Activated naive CD8-positive, alpha-beta T cell treated with anti-CD3 and anti-CD28 coated beads, Interleukin-2, amount 10 ng/mL, durations not matched to agents 7 days and 5 days (primary cell): ENCODE data around the gene CFL2. TPM values are rescaled to one million over a fixed set of nuclear protein-coding genes. Genes with fewer than 3 reads are reported as not detected.
"Not testable (repeated sequence)": the region's sequence is repeated elsewhere in the genome, so short reads cannot be mapped to it uniquely, and the experiment has no call there.

Experiments
- ATAC-seq: fragments of 150-1000 bp; cut with Tn5 transposase; one replicate; pipeline ENCODE4 v1.10.0; 2021; ENCODE audit warnings: low read depth, moderate library complexity
- POLR2A ChIA-PET: fragments of 350-600 bp; sonication (Branson Sonifier 250); formaldehyde crosslinking; loops from one replicate; lab custom pipeline; 2021; ENCODE audit warnings: antibody characterized with exemption; lab: Charles Lee
- DNase-seq: peaks from one replicate; pipeline ENCODE4 v3.0.0; 2021
- H3K27ac Mint-ChIP-seq: one replicate; pipeline ENCODE4 v1.8.0; 2022; ENCODE audit warnings: mild to moderate bottlenecking, mixed read lengths
- H3K27me3 Mint-ChIP-seq: one replicate; pipeline ENCODE4 v1.8.0; 2022; ENCODE audit warnings: mild to moderate bottlenecking, moderate library complexity, mixed read lengths
- H3K36me3 Mint-ChIP-seq: one replicate; pipeline ENCODE4 v1.8.0; 2021; ENCODE audit warnings: mild to moderate bottlenecking, mixed read lengths
- H3K4me1 Mint-ChIP-seq: one replicate; pipeline ENCODE4 v1.8.0; 2021; ENCODE audit warnings: mixed read lengths
- H3K4me3 Mint-ChIP-seq: one replicate; pipeline ENCODE4 v1.8.0; 2022; ENCODE audit warnings: mild to moderate bottlenecking, moderate library complexity, mixed read lengths
- H3K9me3 Mint-ChIP-seq: one replicate; pipeline ENCODE4 v1.8.0; 2021; ENCODE audit warnings: mixed read lengths
- total RNA-seq, 2 experiments: library from RNA; stranded (reverse); gene quantifications; one replicate each; pipeline ENCODE4 v1.2.3, GENCODE V29; 2021

CFL2 gene
- total RNA-seq = 10 to 100 TPM in 1 of 2 experiments, 1 to 10 TPM in 1; 9.8 to 12.5 TPM

DNA sequence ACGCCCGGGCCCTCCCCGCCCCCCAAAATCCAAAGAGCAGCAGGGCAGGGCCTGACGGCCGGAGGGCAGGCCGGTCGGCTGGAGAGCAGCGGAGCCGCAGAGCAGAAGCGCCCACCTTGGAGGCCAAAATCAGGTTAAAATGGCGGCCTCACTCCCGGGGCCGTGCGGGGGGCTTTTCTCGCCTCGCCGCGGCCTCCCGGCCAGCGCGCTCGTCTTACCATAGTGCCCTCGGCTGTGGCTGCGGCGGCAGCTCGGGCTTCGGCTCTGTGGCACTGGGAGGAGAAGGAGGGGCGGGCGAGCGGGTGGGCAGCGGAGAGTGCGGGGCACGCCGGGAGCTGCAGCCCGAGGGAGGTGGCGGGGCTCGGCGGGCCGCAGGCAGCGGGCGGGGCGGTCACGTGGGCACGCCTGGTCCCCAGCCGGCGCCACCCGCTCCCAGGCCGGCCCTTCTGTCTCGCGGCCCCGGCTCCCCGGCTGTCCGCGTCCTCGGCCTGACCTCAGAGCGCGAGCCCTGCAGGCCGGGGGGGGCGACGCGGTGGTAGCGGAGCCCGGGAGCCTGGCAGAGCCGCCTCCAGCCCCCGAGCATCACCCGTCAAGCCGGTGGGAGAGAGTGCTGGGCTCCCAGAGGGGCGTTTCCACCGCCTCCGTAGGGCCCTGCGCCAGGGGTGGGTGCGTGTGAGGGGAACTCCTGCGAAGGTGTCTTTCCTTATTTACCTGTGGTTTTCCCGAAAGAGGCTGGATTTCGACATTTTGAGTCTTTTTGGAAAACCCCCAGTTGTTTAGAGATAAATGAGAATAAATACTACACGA is at the start of gene CFL2:
Gene CFL2, minus strand, starts transcription at position 274 of the 807 bp plus-strand sequence. Its CDS starts 53 bp downstream, at position 221.
- Mint-ChIP-seq H3K4me3 (peak within 1 kb of the TSS; percentile 94), H3K27me3 (peaks cover 10% of the 10 kb centered on the region), H3K36me3 (peaks cover 7% of the 10 kb centered on the region), H3K9me3 (no peaks in the 10 kb centered on the region), H3K27ac (peak within 1 kb of the TSS; percentile 86), H3K4me1 (peaks cover 14% of the 10 kb centered on the region)
- DNase-seq = peak; percentile 80
- peak; percentile 92 for ATAC-seq
- POLR2A ChIA-PET = interaction anchor here (0.6 to 1.2 kb wide), 2 partner anchors 84 to 161 kb away, joined by 3 to 4 read pairs; partner anchors contain the start of genes BAZ1A and SNX6

DNA sequence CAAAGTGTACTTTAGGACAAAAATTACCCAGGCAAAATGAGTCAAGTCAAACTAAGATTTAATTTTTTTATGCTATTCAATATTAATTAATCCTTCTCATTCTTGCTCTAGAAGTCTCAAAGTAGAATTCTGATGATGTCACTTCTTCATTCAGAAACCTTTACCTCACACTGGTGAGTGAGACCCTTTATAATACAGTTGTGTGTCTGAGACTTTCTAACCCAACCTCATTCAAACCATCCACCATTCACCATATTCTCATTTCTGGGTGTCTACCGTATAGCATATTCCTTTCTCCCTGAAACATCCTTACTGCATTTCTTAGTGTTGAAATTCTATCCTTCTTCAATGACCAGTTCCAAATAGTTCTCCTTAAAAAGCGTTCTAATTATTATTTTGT is 40.8 kb upstream of the CFL2 start:
- no peak overlapping the region for H3K27ac Mint-ChIP-seq
- H3K4me3 Mint-ChIP-seq = no peak overlapping the region
- POLR2A ChIA-PET = no interaction called here
- H3K27me3 Mint-ChIP-seq = no peaks in the 10 kb centered on the region
- ATAC-seq = no peak
- H3K4me1 Mint-ChIP-seq = no peaks in the 10 kb centered on the region
- H3K36me3 Mint-ChIP-seq = peaks cover 23% of the 10 kb centered on the region
- DNase-seq = no peak
- H3K9me3 Mint-ChIP-seq = no peaks in the 10 kb centered on the region

DNA sequence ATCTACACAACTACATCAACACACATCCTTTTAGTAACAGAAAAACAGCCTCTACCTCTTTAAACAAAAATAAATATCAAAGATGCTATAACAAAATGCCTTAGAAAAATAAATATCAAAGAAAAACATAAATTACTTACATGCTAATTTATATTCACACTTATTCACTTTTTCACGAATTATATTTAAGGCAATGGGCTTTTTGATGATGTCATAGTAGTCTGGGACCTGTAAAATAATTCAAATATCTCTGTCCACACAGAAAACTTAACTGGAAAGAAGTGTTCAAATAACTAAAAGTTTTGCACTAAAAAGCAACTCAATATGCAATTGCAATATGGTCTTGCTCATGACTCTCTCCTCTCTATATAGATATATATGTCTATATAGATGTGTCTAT is 40.3 kb upstream of the CFL2 start:
- H3K27ac Mint-ChIP-seq = no peak overlapping the region
- no peak overlapping the region for H3K4me3 Mint-ChIP-seq
- ATAC-seq (no peak), DNase-seq (no peak)
- no peaks in the 10 kb centered on the region for H3K27me3 Mint-ChIP-seq
- no peaks in the 10 kb centered on the region for H3K9me3 Mint-ChIP-seq
- H3K36me3 Mint-ChIP-seq = peaks cover 24% of the 10 kb centered on the region
- POLR2A ChIA-PET = no interaction called here
- no peaks in the 10 kb centered on the region for H3K4me1 Mint-ChIP-seq

DNA sequence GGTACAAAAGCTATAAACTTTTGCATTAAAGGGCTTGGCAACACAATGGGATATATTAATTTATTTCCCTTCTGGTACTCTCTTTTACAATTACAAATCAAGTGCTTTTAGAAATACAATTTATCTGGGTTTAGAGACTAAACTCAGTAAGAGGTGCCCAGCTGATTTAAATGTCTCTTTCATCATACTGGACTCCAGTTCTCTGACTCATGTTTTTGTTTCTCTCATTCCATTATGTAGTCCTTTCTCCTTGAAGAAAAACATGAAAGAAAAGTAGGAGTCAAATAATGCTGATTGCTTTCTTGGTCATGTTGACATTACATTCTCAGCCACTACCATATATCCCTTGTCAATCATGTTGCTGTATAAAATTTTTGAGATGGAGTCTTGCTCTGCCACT is 36.3 kb upstream of the CFL2 start:
- H3K27me3 Mint-ChIP-seq = peaks cover 3% of the 10 kb centered on the region
- peaks cover 15% of the 10 kb centered on the region for H3K36me3 Mint-ChIP-seq
- DNase-seq (no peak), ATAC-seq (no peak)
- POLR2A ChIA-PET = no interaction called here
- H3K4me1 Mint-ChIP-seq = no peaks in the 10 kb centered on the region
- no peak overlapping the region for H3K27ac Mint-ChIP-seq
- no peak overlapping the region for H3K4me3 Mint-ChIP-seq
- H3K9me3 Mint-ChIP-seq = no peaks in the 10 kb centered on the region

DNA sequence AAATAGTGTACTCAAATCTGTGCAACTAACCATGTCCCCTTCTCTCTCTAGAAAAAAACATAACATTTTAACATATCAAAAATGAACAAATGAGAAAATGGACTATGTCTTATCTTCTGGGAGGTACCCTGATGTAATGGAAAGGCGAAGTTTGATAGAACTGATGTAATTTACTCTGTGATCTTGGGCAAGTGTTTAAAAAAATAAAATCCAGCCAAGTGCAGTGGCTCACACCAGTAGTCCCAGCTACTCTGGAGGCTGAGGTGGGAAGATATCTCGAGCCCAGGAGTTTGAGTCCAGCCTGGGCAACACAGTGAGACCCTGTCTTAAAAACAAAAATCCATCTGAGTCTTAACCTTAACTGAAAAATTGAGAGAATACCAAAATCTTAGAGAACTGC is 35.8 kb upstream of the CFL2 start:
- POLR2A ChIA-PET = no interaction called here
- ATAC-seq = no peak
- Mint-ChIP-seq H3K27ac (no peak overlapping the region), H3K4me3 (no peak overlapping the region), H3K9me3 (no peaks in the 10 kb centered on the region), H3K36me3 (peaks cover 13% of the 10 kb centered on the region), H3K4me1 (no peaks in the 10 kb centered on the region), H3K27me3 (peaks cover 3% of the 10 kb centered on the region)
- DNase-seq = no peak

DNA sequence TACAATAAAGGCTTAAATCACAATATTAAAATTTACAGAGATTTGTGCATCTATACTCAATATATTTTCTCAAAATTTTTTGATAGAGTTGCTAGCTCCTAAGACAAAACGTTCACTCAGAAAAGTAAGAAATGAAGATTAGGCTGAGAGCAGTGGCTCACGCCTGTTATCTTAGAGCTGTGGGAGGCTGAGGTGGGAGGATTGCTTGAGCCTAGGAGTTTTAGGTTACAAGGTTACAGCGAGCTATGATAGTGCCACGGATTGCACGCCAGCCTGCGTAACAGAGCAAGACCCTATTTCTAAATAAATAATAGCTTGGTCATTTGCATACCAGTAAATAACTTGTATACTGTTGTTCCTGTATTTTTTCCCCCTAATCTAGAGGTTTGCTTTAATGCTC is 35.0 kb upstream of the CFL2 start:
- H3K27me3 Mint-ChIP-seq = peaks cover 3% of the 10 kb centered on the region
- H3K4me3 Mint-ChIP-seq = no peak overlapping the region
- H3K27ac Mint-ChIP-seq = no peak overlapping the region
- peaks cover 13% of the 10 kb centered on the region for H3K36me3 Mint-ChIP-seq
- no peaks in the 10 kb centered on the region for H3K9me3 Mint-ChIP-seq
- no peak for DNase-seq
- POLR2A ChIA-PET = no interaction called here
- no peaks in the 10 kb centered on the region for H3K4me1 Mint-ChIP-seq
- ATAC-seq = no peak

DNA sequence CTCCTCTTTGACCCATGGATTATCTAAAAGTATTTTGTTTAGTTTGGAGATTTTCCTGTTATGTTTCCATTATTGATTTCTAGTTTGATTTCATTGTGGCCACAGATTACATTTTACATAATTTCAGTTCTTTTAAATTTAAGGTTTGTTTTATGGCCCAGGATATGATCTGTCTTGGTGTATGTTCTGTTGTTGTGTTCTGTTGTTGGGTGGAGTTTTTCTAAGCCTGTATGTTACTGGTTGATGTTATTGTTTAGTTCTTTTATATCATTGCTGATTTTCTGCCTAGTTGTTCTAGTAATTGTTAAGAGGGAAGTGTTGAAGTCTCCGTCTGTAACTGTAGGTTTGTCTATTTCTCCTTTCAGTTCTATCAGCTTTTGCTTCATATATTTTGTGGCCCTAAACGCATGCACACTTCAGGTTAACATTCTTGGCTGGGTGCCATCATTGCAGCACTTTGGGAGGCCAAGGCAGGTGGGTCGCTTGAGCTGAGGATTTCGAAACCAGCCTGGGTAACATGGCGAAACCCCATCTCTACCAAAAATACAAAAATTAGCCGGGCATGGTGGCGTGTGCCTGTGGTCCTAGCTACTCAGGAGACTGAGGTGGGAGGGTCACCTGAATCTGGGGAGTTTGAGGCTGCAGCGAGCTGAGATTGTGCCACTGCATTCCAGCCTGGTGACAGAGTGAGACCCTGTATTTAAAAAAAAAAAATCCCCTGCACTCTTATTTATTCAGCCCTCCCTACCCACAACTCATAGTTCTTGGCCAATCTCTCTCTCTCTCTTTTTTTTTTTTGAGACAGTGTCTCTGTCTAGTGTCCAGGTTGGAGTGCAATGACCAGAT is 28.1 kb upstream of the CFL2 start:
- no peak for DNase-seq
- peak overlapping the region; percentile 55 for H3K27ac Mint-ChIP-seq
- H3K4me1 Mint-ChIP-seq = peaks cover 13% of the 10 kb centered on the region
- ATAC-seq = no peak
- no peaks in the 10 kb centered on the region for H3K36me3 Mint-ChIP-seq
- H3K4me3 Mint-ChIP-seq = no peak overlapping the region
- H3K9me3 Mint-ChIP-seq = peaks cover 2% of the 10 kb centered on the region
- POLR2A ChIA-PET = no interaction called here
- peaks cover 16% of the 10 kb centered on the region for H3K27me3 Mint-ChIP-seq

DNA sequence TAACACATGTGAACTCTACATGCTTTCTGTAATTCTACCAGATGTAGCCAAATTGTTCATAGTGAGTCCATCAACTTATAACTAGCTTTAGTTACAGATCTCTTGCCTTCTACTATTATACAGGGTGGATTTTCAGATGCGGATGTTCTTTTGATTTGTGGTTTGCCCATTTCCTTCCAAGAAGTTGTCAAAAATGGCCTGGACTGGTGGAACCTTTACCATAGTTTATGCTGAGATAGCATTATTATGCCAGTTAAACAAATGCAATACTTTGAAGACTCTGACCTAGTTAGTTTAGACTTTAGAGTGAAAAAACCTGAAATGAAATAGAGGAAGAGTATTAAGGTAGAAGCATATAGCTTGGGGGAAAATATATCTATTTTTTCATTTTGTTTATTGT is 27.4 kb upstream of the CFL2 start:
- peak overlapping the region; percentile 1 for H3K27ac Mint-ChIP-seq
- peaks cover 13% of the 10 kb centered on the region for H3K4me1 Mint-ChIP-seq
- POLR2A ChIA-PET = no interaction called here

DNA sequence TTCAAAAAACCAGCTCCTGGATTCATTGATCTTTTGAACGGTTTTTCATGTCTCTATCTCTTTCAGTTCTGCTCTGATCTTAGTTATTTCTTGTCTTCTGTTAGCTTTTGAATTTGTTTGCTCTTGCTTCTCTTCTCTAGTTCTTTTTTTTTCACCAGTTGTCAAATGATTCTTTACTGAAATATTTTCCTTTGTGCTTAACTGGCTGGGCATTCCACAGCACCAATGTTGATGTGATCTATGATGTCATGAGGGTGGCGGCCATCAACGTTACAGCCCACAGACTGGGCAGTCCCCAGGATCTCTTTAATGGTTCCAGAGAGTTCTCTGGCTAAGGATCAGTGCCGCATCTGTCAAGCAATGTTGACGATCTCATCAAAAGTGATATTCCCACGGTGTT is 25.7 kb upstream of the CFL2 start:
- Mint-ChIP-seq H3K27me3 (peaks cover 13% of the 10 kb centered on the region), H3K4me1 (peaks cover 13% of the 10 kb centered on the region)
- ATAC-seq, DNase-seq, H3K9me3 Mint-ChIP-seq, H3K27ac Mint-ChIP-seq, POLR2A ChIA-PET, H3K4me3 Mint-ChIP-seq, H3K36me3 Mint-ChIP-seq: not testable (repeated sequence)

More for the DNA sequence above, 27.4 kb upstream of the CFL2 start:
- Mint-ChIP-seq H3K9me3 (peaks cover 2% of the 10 kb centered on the region), H3K36me3 (no peaks in the 10 kb centered on the region), H3K27me3 (peaks cover 16% of the 10 kb centered on the region), H3K4me3 (peak overlapping the region; percentile 20)
- no peak for DNase-seq
- peak; percentile 80 for ATAC-seq

DNA sequence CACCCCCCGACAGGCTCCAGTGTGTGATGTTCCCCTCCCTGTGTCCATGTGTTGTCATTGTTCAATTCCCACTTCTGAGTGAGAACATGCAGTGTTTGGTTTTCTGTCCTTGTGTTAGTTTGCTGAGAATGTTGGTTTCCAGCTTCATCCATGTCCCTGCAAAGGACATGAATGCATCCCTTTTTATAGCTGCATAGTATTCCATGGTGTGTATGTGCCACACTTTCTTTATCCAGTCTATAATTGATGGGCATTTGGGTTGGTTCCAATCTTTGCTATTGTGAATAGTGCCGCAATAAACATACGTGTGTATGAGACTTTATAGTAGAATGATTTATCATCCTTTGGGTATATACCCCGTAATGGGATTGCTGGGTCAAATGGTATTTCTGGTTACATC is 22.7 kb upstream of the CFL2 start:
- H3K9me3 Mint-ChIP-seq, POLR2A ChIA-PET, H3K36me3 Mint-ChIP-seq, H3K4me3 Mint-ChIP-seq, H3K4me1 Mint-ChIP-seq, DNase-seq, ATAC-seq: not testable (repeated sequence)
- Mint-ChIP-seq H3K27ac (peak overlapping the region; percentile 30), H3K27me3 (peaks cover 15% of the 10 kb centered on the region)

DNA sequence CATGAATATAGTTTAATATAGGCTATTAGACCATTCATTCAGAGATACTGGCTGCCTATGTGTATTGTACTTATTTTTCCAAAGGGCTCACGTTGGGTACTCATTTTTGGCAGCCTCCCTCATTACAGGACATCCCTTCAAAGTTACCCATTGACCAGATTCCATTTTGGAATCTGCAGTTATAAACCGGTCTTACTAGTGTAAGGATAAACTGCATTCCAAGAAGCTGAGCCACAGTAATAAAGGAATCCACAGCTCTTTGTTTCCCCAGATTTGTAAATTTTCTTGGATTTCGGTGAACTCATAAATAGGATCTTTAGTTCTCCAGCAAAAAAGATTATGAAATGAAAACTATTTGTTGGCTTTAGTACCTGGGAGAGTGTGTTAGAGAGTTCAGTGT is 18.9 kb upstream of the CFL2 start:
- H3K4me1 Mint-ChIP-seq = no peaks in the 10 kb centered on the region
- H3K27ac Mint-ChIP-seq = no peak overlapping the region

DNA sequence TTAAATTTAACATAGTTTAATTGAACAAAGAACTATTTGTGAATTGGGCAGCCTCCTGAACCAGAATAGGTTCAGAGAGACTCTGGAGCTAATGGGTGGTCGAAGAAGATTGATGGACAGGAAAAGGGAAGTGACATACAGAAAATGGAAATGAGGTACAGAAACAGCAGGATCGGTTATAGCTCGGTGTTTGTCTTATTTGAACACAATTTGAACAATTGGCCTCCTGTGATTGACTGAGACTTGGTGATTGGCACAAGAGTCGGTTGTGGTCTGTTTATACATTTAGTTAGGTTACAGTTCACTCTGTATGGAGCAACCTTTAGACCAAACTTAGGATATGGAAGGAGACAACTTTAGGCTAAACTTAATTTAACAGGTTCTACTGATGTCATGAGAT is 18.4 kb upstream of the CFL2 start:
- no peak overlapping the region for H3K27ac Mint-ChIP-seq
- POLR2A ChIA-PET = no interaction called here
- H3K4me1 Mint-ChIP-seq = no peaks in the 10 kb centered on the region
- H3K27me3 Mint-ChIP-seq = peaks cover 7% of the 10 kb centered on the region
- no peaks in the 10 kb centered on the region for H3K9me3 Mint-ChIP-seq
- no peak for DNase-seq
- no peaks in the 10 kb centered on the region for H3K36me3 Mint-ChIP-seq
- ATAC-seq = no peak
- no peak overlapping the region for H3K4me3 Mint-ChIP-seq

More for the DNA sequence above, 18.9 kb upstream of the CFL2 start:
- POLR2A ChIA-PET = no interaction called here
- no peak for ATAC-seq
- H3K27me3 Mint-ChIP-seq = peaks cover 11% of the 10 kb centered on the region
- H3K9me3 Mint-ChIP-seq = no peaks in the 10 kb centered on the region
- no peak for DNase-seq
- H3K36me3 Mint-ChIP-seq = no peaks in the 10 kb centered on the region
- no peak overlapping the region for H3K4me3 Mint-ChIP-seq

DNA sequence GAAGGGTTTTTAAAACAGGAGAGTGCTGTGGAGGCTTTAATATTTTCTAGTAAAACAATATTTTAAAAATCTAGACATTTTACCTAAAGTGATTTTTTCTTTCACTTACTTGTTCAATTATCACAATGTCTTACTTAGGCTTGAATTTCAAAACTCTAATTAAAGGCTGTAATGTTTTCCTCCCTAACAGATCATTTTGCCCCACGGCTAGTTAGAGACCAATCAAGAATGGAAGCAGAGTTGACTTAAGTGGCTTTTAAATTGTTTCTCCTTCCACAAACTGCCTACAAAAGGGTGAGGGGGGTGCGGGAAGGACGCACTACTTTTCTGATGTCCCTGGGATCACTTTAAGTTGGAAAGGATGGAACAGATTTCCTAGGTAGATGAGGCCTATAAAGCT is 9.5 kb upstream of the CFL2 start:
- H3K9me3 Mint-ChIP-seq = no peaks in the 10 kb centered on the region
- no peak overlapping the region for H3K4me3 Mint-ChIP-seq
- no peaks in the 10 kb centered on the region for H3K36me3 Mint-ChIP-seq
- H3K27me3 Mint-ChIP-seq = peaks cover 16% of the 10 kb centered on the region
- no peaks in the 10 kb centered on the region for H3K4me1 Mint-ChIP-seq
- ATAC-seq (no peak), DNase-seq (no peak)
- no peak overlapping the region for H3K27ac Mint-ChIP-seq
- POLR2A ChIA-PET = no interaction called here
